HEK293T (cell line): ENCODE results near the gene MYRFL.

Experiments
- BHLHE40 ChIP-seq: fragments of 450-650 bp; IDR thresholded peaks from 2 replicates; pipeline ENCODE4 v1.6.1; 2016; ENCODE audit warnings: mild to moderate bottlenecking, moderate library complexity, borderline replicate concordance
- ELF4 ChIP-seq: fragments of 450-650 bp; IDR thresholded peaks from 2 replicates; pipeline ENCODE4 v1.6.1; 2017; ENCODE audit warnings: antibody characterized with exemption
- FOXM1 ChIP-seq: fragments of 450-650 bp; IDR thresholded peaks from 2 replicates; pipeline ENCODE4 v1.6.1; 2017; ENCODE audit warnings: mild to moderate bottlenecking, borderline replicate concordance
- HDGF ChIP-seq: fragments of 450-650 bp; IDR thresholded peaks from 2 replicates; pipeline ENCODE4 v1.6.1; 2017; ENCODE audit warnings: antibody characterized with exemption, borderline replicate concordance
- L3MBTL2 ChIP-seq: fragments of 450-650 bp; conservative IDR thresholded peaks from 2 replicates; pipeline ENCODE4 v1.6.1; 2016; ENCODE audit warnings: mild to moderate bottlenecking
- NFRKB ChIP-seq: fragments of 450-650 bp; IDR thresholded peaks from 2 replicates; pipeline ENCODE4 v1.6.1; 2016; ENCODE audit warnings: mild to moderate bottlenecking, moderate library complexity
- PKNOX1 ChIP-seq: fragments of 450-650 bp; IDR thresholded peaks from 2 replicates; pipeline ENCODE4 v1.6.1; 2016
- ZNF384 ChIP-seq: fragments of 450-650 bp; IDR thresholded peaks from 2 replicates; pipeline ENCODE4 v1.6.1; 2016

GRCh38 chr12:69880571-69880970 is 55.5 kb downstream of the MYRFL start:
- TF ChIP-seq PKNOX1 (no peak), ZNF384 (no peak), HDGF (no peak), ELF4 (no peak), BHLHE40 (no peak), FOXM1 (no peak), NFRKB (no peak), L3MBTL2 (no peak)
